Nephron progenitor cell (in vitro differentiated cells): Measurements from ENCODE around the gene FNDC3B.
A peak's percentile ranks its signal among the peaks of the same experiment; 100 is the strongest.

ENCODE experiments used
- DNase-seq: peaks from one replicate; pipeline ENCODE4 v3.0.0; 2021
- H3K27ac Mint-ChIP-seq: 2 replicates; pipeline ENCODE4 v1.8.0; 2021; ENCODE audit warnings: mild to moderate bottlenecking, moderate library complexity, mixed read lengths
- H3K27me3 Mint-ChIP-seq: 2 replicates; pipeline ENCODE4 v1.8.0; 2021; ENCODE audit warnings: mild to moderate bottlenecking, low read depth, mixed read lengths; ENCODE audit not compliant: poor library complexity
- H3K36me3 Mint-ChIP-seq: 2 replicates; pipeline ENCODE4 v1.8.0; 2021; ENCODE audit warnings: low read depth, mixed read lengths
- H3K4me1 Mint-ChIP-seq: 2 replicates; pipeline ENCODE4 v1.8.0; 2021; ENCODE audit warnings: mixed read lengths
- H3K4me3 Mint-ChIP-seq: 2 replicates; pipeline ENCODE4 v1.8.0; 2021; ENCODE audit warnings: mild to moderate bottlenecking, moderate library complexity, mixed read lengths
- H3K9me3 Mint-ChIP-seq: 2 replicates; pipeline ENCODE4 v1.8.0; 2021; ENCODE audit warnings: mild to moderate bottlenecking, moderate library complexity, mixed read lengths
- CTCF ChIP-seq: fragments of 200-600 bp; sonication (generic); IDR thresholded peaks from 2 replicates; pipeline ENCODE4 v1.5.0; 2021; ENCODE audit warnings: antibody characterized with exemption

The FNDC3B gene

DNA sequence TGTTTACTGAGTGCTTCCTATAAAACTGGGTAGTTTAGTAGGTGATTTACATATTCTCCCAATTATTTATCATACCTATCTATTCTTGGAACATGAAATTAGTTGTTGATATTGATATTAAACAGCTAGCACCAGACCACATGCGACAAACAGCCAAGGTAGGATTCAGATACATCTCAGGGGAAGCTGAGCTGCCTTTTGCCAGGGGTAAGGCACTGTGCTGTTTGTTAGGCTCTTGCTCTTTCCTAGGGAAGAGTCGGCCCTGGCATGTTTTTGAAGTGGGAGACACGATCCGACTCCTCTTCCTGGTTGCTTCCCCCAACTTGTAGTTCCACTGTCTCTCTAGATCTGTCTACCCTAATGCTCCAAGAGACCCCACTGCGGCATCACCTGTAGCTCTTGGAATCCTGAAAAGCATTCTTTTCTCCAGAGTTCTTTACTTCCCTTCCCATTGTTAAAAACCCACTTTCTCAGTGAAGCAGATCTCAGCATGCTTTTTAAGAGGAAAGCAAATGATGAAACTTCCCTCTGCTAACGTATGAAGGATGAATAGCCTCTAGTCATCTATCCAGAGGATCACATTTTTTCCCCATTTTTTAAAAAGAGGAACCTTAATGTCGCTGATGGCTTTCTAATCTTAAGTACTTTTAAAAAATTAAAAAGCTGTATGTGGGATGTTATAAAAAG is 270.5 kb downstream of the FNDC3B start:
- TF ChIP-seq CTCF, result no peak
- H3K27me3 Mint-ChIP-seq, result no peaks in the 10 kb centered on the region
- H3K27ac Mint-ChIP-seq, result peak overlapping the region; percentile 85
- no peak overlapping the region for H3K4me3 Mint-ChIP-seq
- DNase-seq, result no peak
- peaks cover 22% of the 10 kb centered on the region for H3K4me1 Mint-ChIP-seq
- H3K36me3 Mint-ChIP-seq, result peaks cover 76% of the 10 kb centered on the region
- H3K9me3 Mint-ChIP-seq, result no peaks in the 10 kb centered on the region

DNA sequence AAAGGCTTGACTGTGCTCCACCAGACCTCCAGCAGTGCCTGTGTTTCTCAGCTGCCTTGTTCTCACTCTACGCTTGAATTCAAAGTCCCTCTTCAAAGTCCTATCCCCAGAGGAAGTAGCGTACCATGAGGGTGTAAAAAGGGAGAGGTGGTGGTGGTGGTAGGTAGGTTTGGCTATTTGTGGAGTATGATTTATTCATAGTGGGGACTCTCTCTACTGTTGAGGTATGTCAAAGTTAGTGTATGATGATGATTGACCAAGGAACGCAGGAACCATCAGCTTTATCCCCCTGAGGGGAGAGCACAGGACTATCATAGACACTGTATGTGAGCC is 271.0 kb downstream of the FNDC3B start:
- Mint-ChIP-seq H3K4me1 (peaks cover 22% of the 10 kb centered on the region), H3K27ac (peak overlapping the region; percentile 85), H3K36me3 (peaks cover 74% of the 10 kb centered on the region), H3K27me3 (no peaks in the 10 kb centered on the region), H3K4me3 (no peak overlapping the region), H3K9me3 (no peaks in the 10 kb centered on the region)
- no peak for DNase-seq
- no peak for TF ChIP-seq CTCF

DNA sequence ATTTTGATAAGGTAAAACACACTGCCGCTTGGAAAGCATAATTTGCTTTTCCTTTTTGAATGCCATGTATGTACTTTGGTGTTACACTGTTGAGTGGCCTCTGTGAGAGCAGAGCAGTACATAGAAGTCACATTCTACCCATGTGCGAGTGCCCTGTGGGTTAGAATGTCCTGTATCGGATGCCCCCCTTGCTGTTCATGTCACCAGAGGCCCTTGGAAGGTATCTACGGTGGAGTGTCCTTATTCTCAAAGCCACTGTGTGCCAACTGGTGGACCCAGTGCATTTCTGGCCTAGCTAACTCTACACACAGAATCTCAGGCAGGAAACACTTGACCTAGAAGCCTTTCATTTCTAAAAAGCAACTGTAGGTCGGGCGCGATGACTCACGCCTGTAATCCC is 271.8 kb downstream of the FNDC3B start:
- H3K27ac Mint-ChIP-seq, result peak overlapping the region; percentile 32
- no peak for TF ChIP-seq CTCF
- H3K9me3 Mint-ChIP-seq, result no peaks in the 10 kb centered on the region
- peaks cover 22% of the 10 kb centered on the region for H3K4me1 Mint-ChIP-seq
- H3K36me3 Mint-ChIP-seq, result peaks cover 79% of the 10 kb centered on the region
- no peak for DNase-seq
- H3K27me3 Mint-ChIP-seq, result no peaks in the 10 kb centered on the region
- H3K4me3 Mint-ChIP-seq, result no peak overlapping the region

DNA sequence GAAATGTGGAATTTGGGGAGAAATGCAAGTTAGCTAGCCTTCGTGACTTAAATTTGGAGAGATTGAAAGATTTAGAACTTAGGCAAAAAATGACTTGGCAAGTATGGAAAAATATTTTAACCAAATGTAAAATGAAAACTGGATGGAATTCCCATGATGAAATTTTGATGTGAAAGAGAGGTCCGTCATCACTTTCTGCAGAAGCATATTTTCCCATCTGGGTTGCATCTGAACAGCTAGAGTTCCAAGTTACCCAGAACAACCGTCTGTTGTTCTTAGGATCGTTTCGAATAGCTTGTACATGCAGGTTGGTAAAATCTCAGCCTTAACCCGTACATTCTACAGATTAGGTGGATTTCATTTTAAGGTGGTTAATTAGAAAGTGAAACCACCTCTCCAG is 272.6 kb downstream of the FNDC3B start:
- H3K27ac Mint-ChIP-seq, result no peak overlapping the region

DNA sequence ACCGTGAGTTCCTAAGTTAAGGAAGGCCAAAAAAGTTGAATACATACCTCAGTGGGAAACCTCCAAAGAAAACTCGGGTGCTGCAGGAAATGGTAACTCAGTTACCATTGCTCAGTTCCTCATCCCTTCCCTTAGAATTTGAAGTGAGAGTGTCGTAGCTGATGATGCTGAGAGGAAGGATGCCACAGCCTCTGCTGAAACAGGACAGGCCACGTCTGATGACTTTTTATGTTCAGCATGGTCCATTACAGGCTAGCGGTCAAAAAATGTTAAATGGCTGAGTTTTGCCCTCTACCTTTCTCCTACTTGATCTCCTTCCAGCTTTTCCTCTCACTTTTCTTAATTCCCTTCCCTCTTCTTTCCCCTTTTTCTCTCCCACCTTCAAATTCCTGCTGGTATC is 273.3 kb downstream of the FNDC3B start:
- no peak overlapping the region for H3K4me3 Mint-ChIP-seq
- peaks cover 84% of the 10 kb centered on the region for H3K36me3 Mint-ChIP-seq
- TF ChIP-seq CTCF, result no peak
- H3K9me3 Mint-ChIP-seq, result no peaks in the 10 kb centered on the region
- H3K27me3 Mint-ChIP-seq, result no peaks in the 10 kb centered on the region
- peaks cover 34% of the 10 kb centered on the region for H3K4me1 Mint-ChIP-seq
- DNase-seq, result no peak
- no peak overlapping the region for H3K27ac Mint-ChIP-seq

More for the DNA sequence above, 272.6 kb downstream of the FNDC3B start:
- no peak for TF ChIP-seq CTCF
- no peak for DNase-seq
- Mint-ChIP-seq H3K27me3 (no peaks in the 10 kb centered on the region), H3K4me1 (peaks cover 28% of the 10 kb centered on the region), H3K4me3 (no peak overlapping the region), H3K9me3 (no peaks in the 10 kb centered on the region), H3K36me3 (peaks cover 84% of the 10 kb centered on the region)

DNA sequence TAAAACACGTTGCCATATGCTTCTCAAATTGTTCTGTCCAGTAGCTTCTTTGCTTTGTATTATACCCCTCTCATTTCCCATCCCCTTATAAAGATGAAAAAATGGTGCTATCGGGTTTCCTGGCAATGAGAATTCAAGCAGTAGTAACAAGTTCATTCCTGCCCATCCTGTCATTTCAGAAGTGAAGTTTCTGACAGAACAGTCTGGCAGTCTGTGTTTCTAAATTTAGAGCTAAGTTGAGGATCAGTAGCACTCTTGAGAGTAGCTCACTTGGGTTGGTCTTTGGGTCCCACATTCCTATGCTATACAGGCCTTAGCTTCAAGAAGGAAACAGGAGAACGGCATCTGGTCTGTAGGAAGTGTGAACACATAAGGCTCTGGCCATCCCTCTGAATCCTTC is 274.3 kb downstream of the FNDC3B start:
- H3K4me1 Mint-ChIP-seq, result peaks cover 44% of the 10 kb centered on the region
- H3K27me3 Mint-ChIP-seq, result no peaks in the 10 kb centered on the region
- peaks cover 89% of the 10 kb centered on the region for H3K36me3 Mint-ChIP-seq
- no peaks in the 10 kb centered on the region for H3K9me3 Mint-ChIP-seq
- no peak for DNase-seq
- H3K27ac Mint-ChIP-seq, result peak overlapping the region; percentile 90
- TF ChIP-seq CTCF, result no peak
- H3K4me3 Mint-ChIP-seq, result no peak overlapping the region
